ENCODE measurements around the gene MAP3K12. TPM values are rescaled to one million over a fixed set of nuclear protein-coding genes. Genes with fewer than 3 reads are reported as not detected.
"Not testable (repeated sequence)": the region's sequence is repeated elsewhere in the genome, so short reads cannot be mapped to it uniquely, and the experiment has no call there.

The MAP3K12 gene
- polyA plus RNA-seq, 3 donors = 4.6 to 23.1 (median 8.6) TPM

DNA sequence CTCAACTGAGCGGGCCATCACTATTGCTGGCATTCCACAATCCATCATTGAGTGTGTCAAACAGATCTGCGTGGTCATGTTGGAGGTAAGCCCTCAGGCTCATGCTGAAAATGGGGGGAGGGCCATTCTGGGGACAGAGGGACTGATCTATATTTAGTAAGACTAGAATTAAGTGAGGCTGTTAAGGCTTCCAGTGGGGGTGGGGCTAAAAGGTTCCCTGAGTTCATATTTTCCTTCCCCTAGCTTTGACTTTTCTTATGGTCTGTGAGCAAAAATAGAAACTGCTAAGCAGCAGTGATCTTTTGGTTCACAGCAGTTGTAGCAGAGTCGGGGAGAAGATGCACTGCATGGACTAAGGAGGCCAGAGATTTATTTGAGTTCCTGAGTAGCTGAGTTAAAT is 38.2 kb downstream of the MAP3K12 start:
- 73 to 81% (median 80%) methylated on average over 3 of the region's 3 CpGs for WGBS, 3 donors

DNA sequence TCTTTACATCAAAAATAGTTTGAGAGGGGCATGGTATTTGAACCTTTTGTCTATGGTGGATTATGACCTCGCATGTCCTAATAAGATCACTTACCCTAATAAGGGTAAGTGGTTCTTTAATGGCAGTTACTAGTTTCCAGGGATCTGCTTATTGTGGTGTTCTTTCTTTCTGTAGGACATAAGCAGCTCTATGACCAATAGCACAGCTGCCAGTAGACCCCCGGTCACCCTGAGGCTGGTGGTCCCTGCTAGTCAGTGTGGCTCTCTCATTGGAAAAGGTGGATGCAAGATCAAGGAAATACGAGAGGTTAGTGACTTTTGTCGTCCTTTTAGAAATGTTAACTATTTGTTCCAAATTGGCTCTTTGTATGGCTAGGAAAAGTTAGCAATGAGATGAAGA is 40.2 kb downstream of the MAP3K12 start:
- WGBS, 3 donors = 68 to 72% (median 69%) methylated on average over 4 of the region's 4 CpGs
- no peak overlapping the region for H3K27ac ChIP-seq (ENCODE audit: low read depth, low read length)

More for the DNA sequence above, 38.2 kb downstream of the MAP3K12 start:
- H3K27ac ChIP-seq (ENCODE audit: low read depth, low read length) = no peak overlapping the region

DNA sequence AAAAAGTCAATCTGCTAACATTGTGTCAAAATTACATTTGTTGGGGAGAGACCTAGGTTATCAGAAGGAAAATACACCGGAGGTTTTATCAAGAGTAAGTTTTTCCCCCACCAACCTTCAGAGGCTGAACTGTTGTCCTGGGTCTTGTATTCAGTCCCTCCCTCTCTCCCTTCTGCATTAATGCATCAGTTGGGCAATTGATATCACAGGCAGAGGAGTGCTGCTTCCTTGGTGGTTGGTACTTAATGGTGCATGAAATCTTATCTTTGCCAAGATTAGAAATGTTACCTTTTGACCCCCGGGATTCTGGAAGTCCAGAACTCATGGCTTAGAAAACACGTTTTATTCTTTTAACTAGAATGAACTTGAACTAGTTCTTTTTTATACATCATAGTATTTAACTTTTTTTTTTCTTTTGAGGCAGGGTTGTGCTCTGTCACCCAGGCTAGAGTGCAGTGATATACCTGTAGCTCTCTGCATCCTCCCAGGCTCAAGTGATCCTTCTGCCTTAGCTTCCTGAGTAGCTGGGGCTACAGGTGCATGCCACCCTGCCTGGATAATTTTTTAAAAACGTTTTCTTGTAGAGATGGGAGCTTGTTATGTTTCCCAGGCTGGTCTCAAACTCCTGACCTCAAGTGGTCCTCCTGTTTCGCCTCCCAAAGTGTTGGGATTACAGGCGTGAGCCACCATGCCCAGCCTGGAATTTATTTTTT is 42.4 kb downstream of the MAP3K12 start:
- H3K27ac ChIP-seq (ENCODE audit: low read depth, low read length) = no peak overlapping the region
- 56 to 78% (median 75%) methylated on average over 6 of the region's 6 CpGs for WGBS, 3 donors

DNA sequence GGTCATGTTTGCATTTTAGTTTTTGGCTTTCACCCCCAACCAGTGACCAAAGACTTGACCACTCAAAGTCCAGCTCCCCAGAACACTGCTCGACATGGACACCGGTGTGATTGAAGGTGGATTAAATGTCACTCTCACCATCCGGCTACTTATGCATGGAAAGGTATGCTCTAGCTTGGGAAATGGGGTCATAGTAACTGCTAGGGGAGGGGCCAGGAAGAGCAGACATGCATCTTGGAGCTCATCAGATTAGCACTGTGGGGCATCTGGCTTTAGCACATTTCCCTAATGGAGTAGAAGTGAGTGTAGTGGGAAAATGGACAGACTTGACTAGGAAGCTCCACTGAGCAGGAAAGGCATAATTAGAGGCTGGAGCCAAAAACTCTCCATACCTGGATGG is 44.6 kb downstream of the MAP3K12 start:
- no peak overlapping the region for H3K27ac ChIP-seq (ENCODE audit: low read depth, low read length)
- WGBS, 3 donors = 36 to 71% (median 60%) methylated on average over 3 of the region's 3 CpGs

DNA sequence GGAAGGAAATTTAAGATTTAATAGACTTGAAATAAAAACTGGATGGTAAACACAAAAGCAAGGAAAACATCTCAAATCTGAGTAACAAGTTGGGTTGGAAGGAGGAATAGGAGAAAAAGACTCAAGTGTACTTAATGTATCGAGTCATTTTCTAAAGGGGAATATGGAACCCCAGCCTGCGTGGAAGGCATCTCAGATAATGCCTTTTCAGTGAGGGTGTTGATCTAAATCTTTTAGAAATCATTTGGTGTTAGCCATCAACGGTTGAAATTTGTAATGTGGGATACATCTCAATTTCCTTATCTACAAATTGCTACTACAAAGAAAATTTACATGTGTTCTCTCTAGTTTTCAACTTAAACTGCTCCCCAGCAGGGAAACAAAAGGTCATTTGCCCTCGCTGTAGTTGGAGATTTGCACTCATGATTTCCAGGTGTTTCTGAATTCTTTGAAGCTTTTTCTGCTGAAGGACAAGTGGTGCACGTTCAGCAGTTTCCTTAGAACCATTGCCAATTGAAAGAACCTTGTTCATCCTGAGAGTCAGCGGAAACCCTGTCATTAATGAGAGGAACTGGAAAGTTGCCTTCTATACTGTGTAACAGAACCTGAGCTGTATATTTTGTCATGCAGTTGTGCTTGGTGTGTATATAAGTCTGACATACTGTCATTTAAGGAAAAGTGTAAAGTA is 45.2 kb downstream of the MAP3K12 start:
- no peak overlapping the region for H3K27ac ChIP-seq (ENCODE audit: low read depth, low read length)
- 12 to 42% (median 38%) methylated on average over 6 of the region's 6 CpGs for WGBS, 3 donors

DNA sequence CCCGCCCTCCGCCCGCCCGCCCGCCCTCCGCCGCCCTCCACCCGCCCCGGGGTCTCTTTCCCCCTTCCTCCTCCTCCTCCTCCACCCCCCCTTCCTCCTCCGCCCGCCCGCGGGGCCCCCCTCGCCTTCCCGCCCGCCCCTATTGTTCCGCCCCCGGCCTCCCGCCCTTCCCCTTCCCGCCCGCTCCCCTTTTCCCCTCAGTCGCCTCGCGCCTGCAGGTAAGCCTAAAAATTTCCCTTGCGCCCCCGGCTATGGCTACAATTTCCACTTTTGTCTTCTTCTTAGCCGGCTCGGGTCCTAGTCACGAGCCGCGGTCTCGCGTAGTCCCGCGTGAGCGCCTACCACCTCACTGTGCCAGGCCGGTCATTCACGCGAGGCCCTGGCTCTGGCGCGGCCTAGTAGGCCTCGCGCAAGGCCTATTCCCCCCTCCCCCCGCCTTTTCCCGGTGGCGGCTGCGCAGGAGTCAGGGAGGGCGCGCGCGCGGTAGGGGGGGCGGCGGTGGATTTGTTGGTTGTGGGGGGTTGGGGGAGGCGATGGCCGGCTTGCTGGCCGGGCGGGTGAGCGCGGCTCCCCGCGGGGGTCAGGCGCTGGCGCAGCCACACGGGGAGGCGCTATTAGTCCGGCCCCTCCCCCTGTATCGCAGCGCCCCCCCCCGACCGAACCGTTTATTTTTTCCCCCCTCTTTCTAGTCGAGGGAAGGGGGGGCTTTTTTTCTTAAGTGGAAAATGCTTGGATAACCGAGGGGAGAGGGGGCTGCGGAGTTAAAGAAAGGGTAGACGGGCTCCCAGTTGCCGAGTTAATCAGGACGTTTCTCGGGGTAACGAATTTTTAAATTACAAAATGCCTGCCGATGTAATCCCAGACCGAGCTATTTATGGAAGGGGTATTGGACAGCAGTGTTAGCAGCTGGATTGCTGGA is 46.8 kb downstream of the MAP3K12 start:
- peak overlapping the region; percentile 81 for H3K27ac ChIP-seq (ENCODE audit: low read depth, low read length)
- WGBS, 3 donors = 0 to 1% (median 0%) methylated on average over 51 to 64 of the region's 82 CpGs

DNA sequence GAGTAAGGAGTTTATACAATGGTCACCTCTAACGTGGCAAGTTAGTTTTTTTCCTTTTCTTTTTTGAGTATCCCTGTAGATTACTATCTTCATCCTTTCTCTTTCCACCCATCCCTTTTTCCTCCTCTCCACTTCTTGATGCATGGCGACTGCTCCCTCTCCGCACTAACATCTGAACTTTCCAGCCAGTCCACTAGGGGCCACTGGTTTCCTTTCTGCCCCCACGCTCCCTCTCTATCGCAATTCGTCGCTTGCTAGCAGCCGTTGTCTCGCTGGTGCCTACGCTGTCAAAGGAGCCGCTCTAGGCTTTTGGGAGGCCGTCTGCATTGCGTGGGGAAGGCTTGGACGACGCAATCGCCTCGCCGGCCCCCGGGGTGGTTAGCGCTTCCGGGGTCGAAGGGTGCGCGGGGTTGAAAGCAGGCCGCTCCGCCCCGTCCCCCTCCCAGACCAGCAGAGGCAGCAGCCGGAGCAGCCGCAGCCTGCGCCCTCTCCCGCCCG is 47.5 kb downstream of the MAP3K12 start, which contains the start of gene PCBP2:
Gene PCBP2, plus strand, starts transcription at position 442 of the 498 bp plus-strand sequence. CDS start 2,699 bp downstream, outside the sequence.
- H3K27ac ChIP-seq (ENCODE audit: low read depth, low read length) = peak within 1 kb of the TSS; percentile 81
- 0 to 1% (median 1%) methylated on average over 24 to 30 of the region's 32 CpGs for WGBS, 3 donors

DNA sequence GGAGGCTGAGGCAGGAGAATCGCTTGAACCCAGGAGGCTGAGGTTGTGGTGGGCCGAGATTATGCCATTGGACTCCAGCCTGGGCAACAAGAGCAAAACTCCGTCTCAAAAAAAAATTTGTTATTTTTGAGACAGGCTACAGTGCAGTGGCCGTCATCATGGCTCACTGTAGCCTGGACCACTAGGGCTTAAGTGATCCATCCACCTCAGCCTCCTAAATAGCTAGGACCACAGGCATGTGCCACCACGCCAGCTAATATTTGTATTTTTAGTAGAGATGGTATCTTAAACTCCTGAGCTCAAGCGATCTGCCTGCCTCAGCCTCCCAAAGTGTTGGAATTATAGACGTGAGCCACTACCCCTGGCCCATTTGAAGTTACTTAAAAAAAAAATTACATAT is 48.3 kb downstream of the MAP3K12 start:
- 84 to 94% (median 89%) methylated on average over 7 of the region's 7 CpGs for WGBS, 3 donors
- no peak overlapping the region for H3K27ac ChIP-seq (ENCODE audit: low read depth, low read length)

DNA sequence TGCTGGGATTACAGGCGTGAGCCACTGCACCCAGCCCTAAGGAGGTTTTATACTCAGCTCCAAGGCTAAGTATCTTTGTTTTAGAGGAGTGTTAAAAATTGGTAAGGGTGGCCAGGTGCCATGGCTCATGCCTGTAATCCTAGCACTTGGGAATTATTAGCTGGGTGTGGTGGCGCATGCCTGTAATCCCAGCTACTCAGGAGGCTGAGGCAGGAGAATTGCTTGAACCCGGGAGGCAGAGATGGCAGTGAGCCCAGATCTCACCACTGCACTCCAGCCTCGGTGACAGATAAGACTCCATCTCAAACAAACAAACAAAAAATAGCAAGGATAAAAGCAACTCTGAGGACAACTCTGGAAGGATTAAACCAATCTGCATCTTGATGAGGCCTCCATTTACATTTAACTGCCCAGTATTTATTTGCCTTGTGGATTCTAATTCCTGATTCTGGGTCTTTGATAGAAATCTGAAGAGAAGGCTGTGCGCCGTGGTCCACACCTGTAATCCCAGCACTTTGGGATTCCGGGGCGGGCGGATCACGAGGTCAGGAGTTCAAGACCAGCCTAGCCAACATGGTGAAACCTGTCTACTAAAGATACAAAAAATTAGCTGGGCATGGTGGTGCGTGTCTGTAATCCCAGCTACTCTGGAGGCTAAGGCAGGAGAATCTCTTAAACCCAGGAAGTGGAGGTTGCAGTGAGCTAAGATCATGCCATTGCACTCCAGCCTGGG is 54.5 kb downstream of the MAP3K12 start:
- not testable (repeated sequence) for H3K27ac ChIP-seq (ENCODE audit: low read depth, low read length)
- WGBS, 3 donors = 80 to 91% (median 90%) methylated on average over 11 of the region's 11 CpGs

DNA sequence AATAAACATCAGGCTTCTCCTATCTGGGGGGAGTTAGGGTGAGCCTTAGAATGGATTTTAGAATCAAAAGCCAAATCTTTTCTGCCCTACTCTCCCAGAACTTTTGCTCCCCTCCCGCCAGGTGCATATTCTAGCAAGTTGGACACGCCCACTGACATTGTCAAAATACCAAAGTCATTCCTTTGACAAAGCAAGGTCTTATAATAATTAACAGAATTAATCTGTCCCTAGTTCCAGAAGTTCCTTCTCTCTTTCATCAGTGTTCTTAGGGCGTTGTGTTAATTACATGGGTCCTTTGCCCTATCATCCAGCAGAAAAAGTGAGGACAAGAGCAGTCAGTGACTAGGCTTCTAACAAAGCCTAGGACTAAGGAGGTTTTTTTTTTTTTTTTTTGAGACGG is 55.3 kb downstream of the MAP3K12 start:
- no peak overlapping the region for H3K27ac ChIP-seq (ENCODE audit: low read depth, low read length)
- 74 to 97% (median 88%) methylated on average over 3 to 4 of the region's 4 CpGs for whole genome bisulfite sequencing, 3 donors

DNA sequence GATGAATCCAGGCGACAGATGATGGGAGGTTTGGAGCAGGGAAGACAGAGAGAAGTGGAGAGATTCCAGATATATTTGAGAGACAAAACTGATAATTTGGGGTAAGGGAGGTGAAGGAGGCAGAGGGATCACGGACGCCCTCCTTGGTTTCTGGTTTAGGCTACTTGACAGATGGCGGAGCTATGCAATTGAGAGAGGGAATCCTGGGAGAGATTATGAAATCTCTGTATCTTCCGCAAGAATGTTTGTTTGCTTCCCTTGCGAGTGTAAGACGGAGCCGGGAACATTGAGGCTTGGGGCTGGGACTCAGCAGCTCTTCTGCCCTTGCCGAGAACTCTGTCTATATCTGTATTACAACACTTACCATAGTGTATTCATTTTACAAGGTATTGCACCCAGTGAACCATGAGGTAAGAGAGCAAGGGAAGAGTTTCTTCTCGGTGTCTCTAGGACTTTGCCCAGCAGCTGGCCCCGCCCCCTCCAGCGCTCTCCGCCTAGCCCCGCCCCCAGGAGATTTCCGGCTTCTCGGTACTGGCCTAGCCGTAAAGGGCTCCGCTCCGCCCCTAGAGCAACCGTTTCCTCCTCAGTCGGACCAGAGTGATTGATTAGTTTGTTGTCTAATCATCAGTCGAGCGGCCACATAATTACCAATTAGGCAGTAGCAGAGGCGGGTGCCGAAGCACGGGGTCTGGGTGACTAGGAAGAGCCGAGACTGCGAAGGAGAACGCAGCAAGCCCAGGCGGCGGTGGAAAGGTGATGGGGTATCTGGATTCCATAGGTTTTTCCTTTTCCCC is 58.0 kb downstream of the MAP3K12 start, which contains the start of gene PRR13:
Gene PRR13, plus strand, starts transcription at position 695 of the 794 bp plus-strand sequence. CDS start 981 bp downstream, outside the sequence.
- WGBS, 3 donors = 0 to 1% (median 1%) methylated on average over 31 of the region's 31 CpGs
- H3K27ac ChIP-seq (ENCODE audit: low read depth, low read length) = peak within 1 kb of the TSS; percentile 69

DNA sequence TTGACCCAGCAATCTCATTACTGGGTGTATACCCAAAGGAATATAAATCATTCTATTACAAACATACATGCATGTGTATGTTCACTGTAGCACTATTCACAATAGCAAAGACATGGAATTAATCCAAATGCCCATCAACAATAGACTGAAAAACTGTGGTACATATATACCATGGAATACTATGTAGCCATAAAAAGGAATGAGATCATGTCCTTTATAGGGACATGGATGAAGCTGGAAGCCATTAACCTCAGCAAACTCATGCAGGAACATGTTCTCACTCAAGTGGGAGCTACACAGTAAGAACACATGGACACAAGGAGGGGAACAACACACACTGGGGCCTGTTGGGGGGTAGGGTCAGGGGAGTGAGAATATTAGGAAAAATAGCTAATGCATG is 59.7 kb downstream of the MAP3K12 start:
- H3K27ac ChIP-seq (ENCODE audit: low read depth, low read length) = not testable (repeated sequence)

DNA sequence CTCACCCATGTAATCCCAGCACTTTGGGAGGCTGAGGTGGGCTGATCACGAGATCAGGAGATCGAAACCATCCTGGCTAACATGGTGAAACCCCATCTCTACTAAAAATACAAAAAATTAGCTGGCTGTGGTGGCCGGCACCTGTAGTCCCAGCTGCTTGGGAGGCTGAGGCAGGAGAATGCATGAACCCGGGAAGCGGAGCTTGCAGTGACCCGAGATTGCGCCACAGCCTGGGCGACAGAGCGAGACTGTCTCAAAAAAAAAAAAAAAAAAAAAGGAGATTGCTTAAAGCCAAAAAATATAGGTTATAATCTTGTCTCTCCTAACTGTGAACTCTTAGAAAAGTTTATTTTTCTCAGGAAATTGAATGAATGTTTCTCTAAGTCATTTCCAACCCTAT is 63.9 kb downstream of the MAP3K12 start:
- WGBS, 3 donors = 74 to 94% (median 80%) methylated on average over 9 of the region's 9 CpGs
- H3K27ac ChIP-seq (ENCODE audit: low read depth, low read length) = not testable (repeated sequence)

DNA sequence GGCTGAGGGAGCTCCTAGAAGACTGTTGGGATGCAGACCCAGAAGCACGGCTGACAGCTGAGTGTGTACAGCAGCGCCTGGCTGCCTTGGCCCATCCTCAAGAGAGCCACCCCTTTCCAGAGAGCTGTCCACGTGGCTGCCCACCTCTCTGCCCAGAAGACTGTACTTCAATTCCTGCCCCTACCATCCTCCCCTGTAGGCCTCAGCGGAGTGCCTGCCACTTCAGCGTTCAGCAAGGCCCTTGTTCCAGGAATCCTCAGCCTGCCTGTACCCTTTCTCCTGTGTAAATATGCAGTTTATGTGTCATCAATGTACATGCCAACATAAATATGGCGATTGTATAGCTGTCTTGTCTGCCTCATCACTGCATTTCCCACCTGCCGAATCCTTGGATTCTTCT is 68.1 kb downstream of the MAP3K12 start:
- WGBS, 3 donors = 79 to 87% (median 87%) methylated on average over 7 of the region's 7 CpGs
- H3K27ac ChIP-seq (ENCODE audit: low read depth, low read length) = no peak overlapping the region

DNA sequence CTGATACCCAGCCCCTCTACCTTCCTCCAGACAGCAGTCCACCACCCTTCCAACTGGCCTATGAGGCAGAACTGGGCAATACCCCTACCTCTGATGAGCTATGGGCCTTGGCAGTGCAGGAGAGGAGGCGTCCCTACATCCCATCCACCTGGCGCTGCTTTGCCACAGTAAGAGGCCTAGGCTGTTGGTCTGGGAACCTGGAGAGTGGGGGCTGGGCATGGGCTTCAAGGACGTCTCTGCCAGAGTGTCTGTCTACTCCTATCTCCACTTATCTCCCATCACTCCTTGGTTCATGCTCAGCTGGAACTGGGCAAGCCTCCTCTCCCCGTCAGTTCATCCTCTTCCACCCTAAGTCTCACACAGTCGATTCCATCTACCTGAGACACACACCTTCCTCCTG is 69.1 kb downstream of the MAP3K12 start:
- no peak overlapping the region for H3K27ac ChIP-seq (ENCODE audit: low read depth, low read length)
- WGBS, 3 donors = 80 to 93% (median 82%) methylated on average over 5 of the region's 5 CpGs
